ENCODE data around the gene HCN2.

HCN2 gene

DNA sequence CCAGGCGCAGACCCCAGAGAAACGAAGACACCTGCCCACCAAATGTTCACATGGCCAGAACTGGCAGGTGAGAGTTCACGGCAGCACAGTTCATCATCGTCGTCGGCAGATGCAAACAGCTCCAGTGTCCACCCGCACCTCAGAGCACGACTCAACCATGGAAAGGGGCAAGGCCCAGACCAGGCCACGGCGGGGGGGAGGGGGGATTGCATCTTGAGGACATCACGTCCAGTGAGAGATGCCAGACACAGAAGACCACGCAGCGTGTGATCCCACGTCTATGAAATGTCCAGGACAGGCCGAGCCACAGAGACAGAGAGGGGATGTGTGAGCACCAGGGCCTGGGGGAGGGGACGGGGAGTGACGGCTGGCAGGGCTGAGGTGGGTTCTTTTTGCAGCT, 66.0 kb downstream of the HCN2 start:
- DNase-seq (ENCODE audit: low read depth): no peak
- TF ChIP-seq, protein P1, sequence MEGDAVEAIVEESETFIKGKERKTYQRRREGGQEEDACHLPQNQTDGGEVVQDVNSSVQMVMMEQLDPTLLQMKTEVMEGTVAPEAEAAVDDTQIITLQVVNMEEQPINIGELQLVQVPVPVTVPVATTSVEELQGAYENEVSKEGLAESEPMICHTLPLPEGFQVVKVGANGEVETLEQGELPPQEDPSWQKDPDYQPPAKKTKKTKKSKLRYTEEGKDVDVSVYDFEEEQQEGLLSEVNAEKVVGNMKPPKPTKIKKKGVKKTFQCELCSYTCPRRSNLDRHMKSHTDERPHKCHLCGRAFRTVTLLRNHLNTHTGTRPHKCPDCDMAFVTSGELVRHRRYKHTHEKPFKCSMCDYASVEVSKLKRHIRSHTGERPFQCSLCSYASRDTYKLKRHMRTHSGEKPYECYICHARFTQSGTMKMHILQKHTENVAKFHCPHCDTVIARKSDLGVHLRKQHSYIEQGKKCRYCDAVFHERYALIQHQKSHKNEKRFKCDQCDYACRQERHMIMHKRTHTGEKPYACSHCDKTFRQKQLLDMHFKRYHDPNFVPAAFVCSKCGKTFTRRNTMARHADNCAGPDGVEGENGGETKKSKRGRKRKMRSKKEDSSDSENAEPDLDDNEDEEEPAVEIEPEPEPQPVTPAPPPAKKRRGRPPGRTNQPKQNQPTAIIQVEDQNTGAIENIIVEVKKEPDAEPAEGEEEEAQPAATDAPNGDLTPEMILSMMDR (conservative IDR thresholded peaks at IDR 0.05; ENCODE audit: control insufficient read depth, insufficient read depth, low read depth, low read length): no peak
- H3K4me3 ChIP-seq (ENCODE audit: control insufficient read depth, low read depth, low read length): no peak overlapping the region

GRCh38 chr19:656751-657559, 67.3 kb downstream of the HCN2 start:
- H3K4me3 ChIP-seq (ENCODE audit: control insufficient read depth, low read depth, low read length): no peak overlapping the region
- TF ChIP-seq, protein P1 (conservative IDR thresholded peaks at IDR 0.05; ENCODE audit: control insufficient read depth, insufficient read depth, low read depth, low read length): no peak
- no peak for DNase-seq (ENCODE audit: low read depth)

- TF ChIP-seq, protein P1 (conservative IDR thresholded peaks at IDR 0.05; ENCODE audit: control insufficient read depth, insufficient read depth, low read depth, low read length): no peak
- DNase-seq (ENCODE audit: low read depth): no peak
- H3K4me3 ChIP-seq (ENCODE audit: control insufficient read depth, low read depth, low read length): no peak overlapping the region
Observed at GRCh38 chr19:657611-658010, 67.9 kb downstream of the HCN2 start.

GRCh38 chr19:658059-658839, 68.6 kb downstream of the HCN2 start:
- DNase-seq (ENCODE audit: low read depth): no peak
- TF ChIP-seq, protein P1 (conservative IDR thresholded peaks at IDR 0.05; ENCODE audit: control insufficient read depth, insufficient read depth, low read depth, low read length): no peak
- H3K4me3 ChIP-seq (ENCODE audit: control insufficient read depth, low read depth, low read length): no peak overlapping the region

DNA sequence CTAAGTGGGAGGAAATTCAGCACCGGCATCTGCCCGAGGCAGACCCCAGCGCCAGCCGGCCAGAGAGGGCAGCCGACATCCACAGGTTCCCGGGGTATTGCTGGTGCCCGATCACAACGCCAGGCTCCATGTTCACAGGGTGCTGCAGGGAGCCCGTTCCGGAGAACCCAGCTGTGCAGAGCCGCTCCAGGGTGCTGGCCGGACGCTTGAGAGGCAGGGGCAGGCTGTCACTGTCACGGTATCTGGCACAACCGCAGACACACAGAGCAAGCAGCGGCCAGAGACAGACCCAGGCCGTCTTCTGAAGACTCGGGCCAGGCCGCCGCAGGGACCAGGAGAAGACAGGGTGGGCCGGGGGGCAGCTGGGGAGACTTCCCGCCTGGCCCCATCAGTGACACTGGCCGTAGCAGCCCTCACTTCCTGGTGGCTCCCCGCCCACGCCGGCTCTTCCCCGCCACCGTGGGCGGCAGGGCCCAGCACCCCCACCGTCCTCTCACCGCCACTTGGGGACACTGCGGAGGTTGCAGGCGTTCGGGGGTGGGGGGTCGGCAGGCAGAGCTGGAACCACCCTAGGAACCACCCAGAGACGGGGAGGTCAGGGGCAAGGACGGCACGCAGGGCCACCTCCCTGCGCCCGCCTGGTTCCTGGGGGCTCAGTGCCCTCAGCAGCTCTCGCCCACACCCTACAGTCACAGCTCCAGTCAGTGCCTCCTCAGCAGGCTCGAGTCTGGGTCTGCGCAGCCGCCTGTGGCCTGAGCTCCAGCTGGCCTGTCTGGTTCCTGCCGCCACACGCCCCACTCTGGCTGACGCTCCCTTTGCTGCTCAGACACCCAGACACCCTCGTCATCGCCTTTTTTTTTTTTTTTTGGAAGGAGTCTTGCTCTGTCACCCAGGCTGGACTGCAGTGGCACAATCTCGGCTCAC, 69.5 kb downstream of the HCN2 start:
- peak; percentile 74 for DNase-seq (ENCODE audit: low read depth)
- H3K4me3 ChIP-seq (ENCODE audit: control insufficient read depth, low read depth, low read length): no peak overlapping the region
- TF ChIP-seq, protein P1 (conservative IDR thresholded peaks at IDR 0.05; ENCODE audit: control insufficient read depth, insufficient read depth, low read depth, low read length): no peak

- no peak for DNase-seq (ENCODE audit: low read depth)
- TF ChIP-seq, protein P1 (conservative IDR thresholded peaks at IDR 0.05; ENCODE audit: control insufficient read depth, insufficient read depth, low read depth, low read length): no peak
- peak overlapping the region; percentile 75 for H3K4me3 ChIP-seq (ENCODE audit: control insufficient read depth, low read depth, low read length)
Observed at GRCh38 chr19:660793-661426, 71.2 kb downstream of the HCN2 start.
